ENCODE data around the gene IRF4. TPM values are rescaled to one million over a fixed set of nuclear protein-coding genes. Genes with fewer than 3 reads are reported as not detected.

The IRF4 gene
- total RNA-seq, 1 experiment from 2014 or later, result 0.37 TPM

DNA sequence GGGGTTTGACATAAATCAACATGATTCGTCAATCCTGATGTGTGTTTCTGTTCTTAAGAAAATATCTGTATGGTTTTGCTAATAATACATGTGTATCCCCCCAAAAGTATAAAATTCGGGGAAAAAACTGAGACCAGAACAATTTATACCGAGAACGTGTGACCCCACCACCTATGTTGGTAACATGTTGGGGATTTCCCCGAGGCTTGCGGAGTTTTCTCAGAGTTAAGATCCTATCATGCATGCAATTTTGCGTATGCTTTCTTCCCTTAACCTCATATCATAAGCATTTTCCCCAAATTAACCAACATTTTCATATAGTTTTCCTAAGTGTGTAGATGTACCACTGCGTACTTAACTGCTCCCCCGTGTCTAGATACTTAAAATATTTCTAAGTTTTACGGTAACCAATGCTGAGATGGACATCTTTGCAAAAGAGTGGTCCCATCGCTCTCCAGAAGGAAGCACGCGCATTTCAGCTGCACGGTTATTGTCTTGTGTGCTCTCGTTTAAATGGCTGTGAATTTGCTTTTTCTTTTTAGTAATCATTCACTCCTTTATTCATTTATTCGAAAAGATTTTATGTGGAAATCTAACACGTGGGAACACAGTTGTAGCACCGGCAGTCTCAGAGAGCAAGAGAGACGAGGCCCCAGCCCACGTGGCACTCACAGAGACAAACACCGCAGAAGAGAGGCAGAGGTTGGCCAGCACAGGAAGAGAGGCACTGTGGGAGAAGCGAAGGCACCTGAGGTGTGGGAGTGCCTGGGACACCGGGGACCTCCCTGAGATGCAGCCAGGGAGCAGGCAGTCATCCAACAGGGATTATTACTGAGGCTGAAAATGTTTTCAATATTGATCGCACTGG lies 13.2 kb upstream of the IRF4 start:
- H3K4me3 ChIP-seq (ENCODE audit: low read depth, low read length, poor library complexity, severe bottlenecking), result no peak overlapping the region
- BruUV-seq (replicated peaks), result no TSS peak
- DNase-seq (ENCODE audit: low spot score), result no peak
- ChIA-PET POLR2A (ENCODE audit: low non-redundant PET) (no interaction called here), CTCF (no interaction called here)
- H3K27ac ChIP-seq (ENCODE audit: low read depth, low read length, poor library complexity, severe bottlenecking), result no peak overlapping the region
- no peaks in the 10 kb centered on the region for H3K9me3 ChIP-seq (ENCODE audit: low read depth, low read length, poor library complexity, severe bottlenecking)
- H3K27me3 ChIP-seq (replicated peaks; ENCODE audit: insufficient read depth, low read depth, low read length, poor library complexity), result peaks cover 13% of the 10 kb centered on the region
- H3K36me3 ChIP-seq (ENCODE audit: insufficient read depth, low read length, poor library complexity, severe bottlenecking), result no peaks in the 10 kb centered on the region
- H3K4me1 ChIP-seq (ENCODE audit: insufficient read depth, low read length, poor library complexity, severe bottlenecking), result no peaks in the 10 kb centered on the region
- intact Hi-C loops (cut with micrococcal nuclease; ENCODE audit: unreplicated experiment), result no loop called here
- TF ChIP-seq CTCF (conservative IDR thresholded peaks at IDR 0.05; ENCODE audit: low read depth, low read length), result no peak
- no peak for TF ChIP-seq EZH2 (IDR thresholded peaks at IDR 0.05; ENCODE audit: borderline replicate concordance, low read depth, low read length, poor library complexity, severe bottlenecking)

GRCh38 chr6:378958-379409 lies 12.6 kb upstream of the IRF4 start:
- Histone ChIP-seq H3K36me3 (ENCODE audit: insufficient read depth, low read length, poor library complexity, severe bottlenecking) (no peaks in the 10 kb centered on the region), H3K4me1 (ENCODE audit: insufficient read depth, low read length, poor library complexity, severe bottlenecking) (no peaks in the 10 kb centered on the region), H3K27me3 (replicated peaks; ENCODE audit: insufficient read depth, low read depth, low read length, poor library complexity) (peaks cover 6% of the 10 kb centered on the region), H3K9me3 (ENCODE audit: low read depth, low read length, poor library complexity, severe bottlenecking) (no peaks in the 10 kb centered on the region), H3K4me3 (ENCODE audit: low read depth, low read length, poor library complexity, severe bottlenecking) (no peak overlapping the region), H3K27ac (ENCODE audit: low read depth, low read length, poor library complexity, severe bottlenecking) (no peak overlapping the region)
- CTCF ChIA-PET, result no interaction called here
- POLR2A ChIA-PET (ENCODE audit: low non-redundant PET), result no interaction called here
- DNase-seq (ENCODE audit: low spot score), result no peak
- intact Hi-C loops (cut with micrococcal nuclease; ENCODE audit: unreplicated experiment), result no loop called here
- no peak for TF ChIP-seq CTCF (conservative IDR thresholded peaks at IDR 0.05; ENCODE audit: low read depth, low read length)
- BruUV-seq (replicated peaks), result no TSS peak

- Histone ChIP-seq H3K36me3 (ENCODE audit: insufficient read depth, low read length, poor library complexity, severe bottlenecking) (no peaks in the 10 kb centered on the region), H3K27me3 (replicated peaks; ENCODE audit: insufficient read depth, low read depth, low read length, poor library complexity) (peaks cover under 1% of the 10 kb centered on the region), H3K27ac (ENCODE audit: low read depth, low read length, poor library complexity, severe bottlenecking) (no peak overlapping the region), H3K4me1 (ENCODE audit: insufficient read depth, low read length, poor library complexity, severe bottlenecking) (no peaks in the 10 kb centered on the region), H3K9me3 (ENCODE audit: low read depth, low read length, poor library complexity, severe bottlenecking) (no peaks in the 10 kb centered on the region), H3K4me3 (ENCODE audit: low read depth, low read length, poor library complexity, severe bottlenecking) (no peak overlapping the region)
- TF ChIP-seq CTCF (conservative IDR thresholded peaks at IDR 0.05; ENCODE audit: low read depth, low read length) (no peak), EZH2 (IDR thresholded peaks at IDR 0.05; ENCODE audit: borderline replicate concordance, low read depth, low read length, poor library complexity, severe bottlenecking) (no peak)
- CTCF ChIA-PET, result no interaction called here
- no peak for DNase-seq (ENCODE audit: low spot score)
- BruUV-seq (replicated peaks), result no TSS peak
- POLR2A ChIA-PET (ENCODE audit: low non-redundant PET), result no interaction called here
- intact Hi-C loops (cut with micrococcal nuclease; ENCODE audit: unreplicated experiment), result no loop called here
Observed at GRCh38 chr6:379410-380181, 12.0 kb upstream of the IRF4 start.

All from A673 (cell line).